Measurements from ENCODE around the gene SFXN3. TPM values are rescaled to one million over a fixed set of nuclear protein-coding genes. Genes with fewer than 3 reads are reported as not detected.

The SFXN3 gene
- total and polyA plus RNA-seq, 2 experiments from 2014 or later: 58.8 to 79.8 TPM

GRCh38 chr10:101067356-101068083, 36.5 kb downstream of the SFXN3 start:
- DNase-seq: peak; percentile 86
- H3K36me3 ChIP-seq (ENCODE audit: low read depth): no peaks in the 10 kb centered on the region
- peaks cover 19% of the 10 kb centered on the region for H3F3A ChIP-seq (ENCODE audit: insufficient read depth)
- WGBS, 2 experiments (ENCODE audit: low coverage in 1 of 2, low lambda C conversion rate in 2 of 2, missing lambda C conversion rate in 2 of 2): 1% methylated on average over 38 to 43 of the region's 43 CpGs
- H3K27me3 ChIP-seq (replicated peaks; ENCODE audit: insufficient read depth): no peaks in the 10 kb centered on the region
- peaks cover 14% of the 10 kb centered on the region for H3K79me2 ChIP-seq (ENCODE audit: insufficient read depth)
- H3K4me1 ChIP-seq (ENCODE audit: insufficient read depth): peaks cover 19% of the 10 kb centered on the region
- peak overlapping the region; percentile 76 for H3K4me3 ChIP-seq
- in situ Hi-C loops (cut with MboI): no loop called here
- H3K4me2 ChIP-seq (ENCODE audit: unreplicated experiment): peak overlapping the region; percentile 94
- H3K9ac ChIP-seq: peak overlapping the region; percentile 84
- no peaks in the 10 kb centered on the region for H4K20me1 ChIP-seq (ENCODE audit: insufficient read depth)
- H3K9me2 ChIP-seq (ENCODE audit: insufficient read depth): no peaks in the 10 kb centered on the region
- TF ChIP-seq EZH2phosphoT487 (IDR thresholded peaks at IDR 0.05; ENCODE audit: insufficient read depth, low read depth) (no peak), EZH2 (IDR thresholded peaks at IDR 0.05; ENCODE audit: insufficient read depth, poor library complexity, severe bottlenecking) (no peak)
- no peaks in the 10 kb centered on the region for H3K9me3 ChIP-seq (ENCODE audit: low read depth)
- H2AFZ ChIP-seq: peak overlapping the region; percentile 79
- peak overlapping the region; percentile 47; the same call in 1 of the 2 replicates for H3K27ac ChIP-seq

GRCh38 chr10:101069441-101069840, 38.4 kb downstream of the SFXN3 start:
- no peaks in the 10 kb centered on the region for H4K20me1 ChIP-seq (ENCODE audit: insufficient read depth)
- H3K27me3 ChIP-seq (replicated peaks; ENCODE audit: insufficient read depth): peaks cover 13% of the 10 kb centered on the region
- H3K9me3 ChIP-seq (ENCODE audit: low read depth): no peaks in the 10 kb centered on the region
- 52 to 60% methylated on average over 5 of the region's 5 CpGs for WGBS, 2 experiments (ENCODE audit: low coverage in 1 of 2, low lambda C conversion rate in 2 of 2, missing lambda C conversion rate in 2 of 2)
- in situ Hi-C loops (cut with MboI): no loop called here
- H3K4me2 ChIP-seq (ENCODE audit: unreplicated experiment): no peak overlapping the region
- no peak overlapping the region for H3K4me3 ChIP-seq
- no peak overlapping the region for H3K27ac ChIP-seq
- H2AFZ ChIP-seq: no peak overlapping the region
- DNase-seq: no peak
- no peaks in the 10 kb centered on the region for H3K79me2 ChIP-seq (ENCODE audit: insufficient read depth)
- H3F3A ChIP-seq (ENCODE audit: insufficient read depth): peaks cover 19% of the 10 kb centered on the region
- H3K4me1 ChIP-seq (ENCODE audit: insufficient read depth): peaks cover 11% of the 10 kb centered on the region
- no peak overlapping the region for H3K9ac ChIP-seq
- TF ChIP-seq EZH2phosphoT487 (IDR thresholded peaks at IDR 0.05; ENCODE audit: insufficient read depth, low read depth) (no peak), EZH2 (IDR thresholded peaks at IDR 0.05; ENCODE audit: insufficient read depth, poor library complexity, severe bottlenecking) (no peak)
- H3K9me2 ChIP-seq (ENCODE audit: insufficient read depth): no peaks in the 10 kb centered on the region
- H3K36me3 ChIP-seq (ENCODE audit: low read depth): no peaks in the 10 kb centered on the region

- H3K27ac ChIP-seq: no peak overlapping the region
- H3K79me2 ChIP-seq (ENCODE audit: insufficient read depth): no peaks in the 10 kb centered on the region
- H3K9me3 ChIP-seq (ENCODE audit: low read depth): no peaks in the 10 kb centered on the region
- H2AFZ ChIP-seq: no peak overlapping the region
- in situ Hi-C loops (cut with MboI): no loop called here
- peak; percentile 57 for DNase-seq
- H3K4me1 ChIP-seq (ENCODE audit: insufficient read depth): peaks cover 9% of the 10 kb centered on the region
- TF ChIP-seq EZH2 (IDR thresholded peaks at IDR 0.05; ENCODE audit: insufficient read depth, poor library complexity, severe bottlenecking): no peak
- TF ChIP-seq EZH2phosphoT487 (IDR thresholded peaks at IDR 0.05; ENCODE audit: insufficient read depth, low read depth): no peak
- H3K9ac ChIP-seq: no peak overlapping the region
- no peak overlapping the region for H3K4me3 ChIP-seq
- H3K4me2 ChIP-seq (ENCODE audit: unreplicated experiment): no peak overlapping the region
- H3K36me3 ChIP-seq (ENCODE audit: low read depth): no peaks in the 10 kb centered on the region
- H4K20me1 ChIP-seq (ENCODE audit: insufficient read depth): no peaks in the 10 kb centered on the region
- H3K9me2 ChIP-seq (ENCODE audit: insufficient read depth): no peaks in the 10 kb centered on the region
- WGBS, 2 experiments (ENCODE audit: low coverage in 1 of 2, low lambda C conversion rate in 2 of 2, missing lambda C conversion rate in 2 of 2): 13 to 29% methylated on average over 3 of the region's 3 CpGs
- H3K27me3 ChIP-seq (replicated peaks; ENCODE audit: insufficient read depth): peaks cover 18% of the 10 kb centered on the region
- peaks cover 13% of the 10 kb centered on the region for H3F3A ChIP-seq (ENCODE audit: insufficient read depth)
Measured at GRCh38 chr10:101070098-101070497, 39.1 kb downstream of the SFXN3 start.

- in situ Hi-C loops (cut with MboI): no loop called here
- Histone ChIP-seq H3K4me2 (ENCODE audit: unreplicated experiment) (no peak overlapping the region), H3K36me3 (ENCODE audit: low read depth) (no peaks in the 10 kb centered on the region), H3K79me2 (ENCODE audit: insufficient read depth) (no peaks in the 10 kb centered on the region), H3K4me3 (no peak overlapping the region), H4K20me1 (ENCODE audit: insufficient read depth) (no peaks in the 10 kb centered on the region), H3K9me3 (ENCODE audit: low read depth) (no peaks in the 10 kb centered on the region), H3K4me1 (ENCODE audit: insufficient read depth) (no peaks in the 10 kb centered on the region; the same call in 1 of the 2 replicates), H3K27ac (no peak overlapping the region), H2AFZ (no peak overlapping the region), H3K9me2 (ENCODE audit: insufficient read depth) (no peaks in the 10 kb centered on the region), H3K9ac (no peak overlapping the region), H3K27me3 (replicated peaks; ENCODE audit: insufficient read depth) (peaks cover 30% of the 10 kb centered on the region), H3F3A (ENCODE audit: insufficient read depth) (peaks cover 4% of the 10 kb centered on the region; the same call in 1 of the 2 replicates)
- peak; percentile 82 for DNase-seq
- TF ChIP-seq EZH2phosphoT487 (IDR thresholded peaks at IDR 0.05; ENCODE audit: insufficient read depth, low read depth) (no peak), EZH2 (IDR thresholded peaks at IDR 0.05; ENCODE audit: insufficient read depth, poor library complexity, severe bottlenecking) (no peak)
- WGBS, 2 experiments (ENCODE audit: low coverage in 1 of 2, low lambda C conversion rate in 2 of 2, missing lambda C conversion rate in 2 of 2): 44 to 48% methylated on average over 6 of the region's 6 CpGs
Measured at GRCh38 chr10:101071267-101071884, 40.3 kb downstream of the SFXN3 start.

All from GM23248 (cell line).